A673 (cell line): ENCODE measurements around the gene LRRC15.

Experiments used
- EZH2 ChIP-seq: fragments of 200-600 bp; sonication (generic); IDR thresholded peaks from 2 replicates; pipeline ENCODE4 v1.6.1; 2017; ENCODE audit warnings: borderline replicate concordance, low read depth, mild to moderate bottlenecking, mixed read lengths, antibody characterized with exemption, low read length; ENCODE audit not compliant: poor library complexity, severe bottlenecking
- TF ChIP-seq, protein P1 (sequence below): fragments of 300-800, 200-600 bp; sonication (generic); conservative IDR thresholded peaks from 2 replicates; pipeline ENCODE4 v1.5.1; 2017; ENCODE audit warnings: low read depth, mild to moderate bottlenecking, antibody characterized with exemption, low read length, moderate library complexity, mixed read lengths

- TF ChIP-seq EZH2 = no peak
- TF ChIP-seq, protein P1, sequence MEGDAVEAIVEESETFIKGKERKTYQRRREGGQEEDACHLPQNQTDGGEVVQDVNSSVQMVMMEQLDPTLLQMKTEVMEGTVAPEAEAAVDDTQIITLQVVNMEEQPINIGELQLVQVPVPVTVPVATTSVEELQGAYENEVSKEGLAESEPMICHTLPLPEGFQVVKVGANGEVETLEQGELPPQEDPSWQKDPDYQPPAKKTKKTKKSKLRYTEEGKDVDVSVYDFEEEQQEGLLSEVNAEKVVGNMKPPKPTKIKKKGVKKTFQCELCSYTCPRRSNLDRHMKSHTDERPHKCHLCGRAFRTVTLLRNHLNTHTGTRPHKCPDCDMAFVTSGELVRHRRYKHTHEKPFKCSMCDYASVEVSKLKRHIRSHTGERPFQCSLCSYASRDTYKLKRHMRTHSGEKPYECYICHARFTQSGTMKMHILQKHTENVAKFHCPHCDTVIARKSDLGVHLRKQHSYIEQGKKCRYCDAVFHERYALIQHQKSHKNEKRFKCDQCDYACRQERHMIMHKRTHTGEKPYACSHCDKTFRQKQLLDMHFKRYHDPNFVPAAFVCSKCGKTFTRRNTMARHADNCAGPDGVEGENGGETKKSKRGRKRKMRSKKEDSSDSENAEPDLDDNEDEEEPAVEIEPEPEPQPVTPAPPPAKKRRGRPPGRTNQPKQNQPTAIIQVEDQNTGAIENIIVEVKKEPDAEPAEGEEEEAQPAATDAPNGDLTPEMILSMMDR = no peak
Observed at GRCh38 chr3:194327218-194328052, 42.1 kb downstream of the LRRC15 start.
